Neuron (in vitro differentiated cells): Measurements from ENCODE around the gene C13orf46.

Source experiments
- H2AFZ ChIP-seq: one replicate; pipeline ENCODE4 v1.6.1; 2013; ENCODE audit warnings: low read depth, mild to moderate bottlenecking, inconsistent platforms, low read length, moderate library complexity
- H3K27me3 ChIP-seq: one replicate; pipeline ENCODE4 v1.6.1; 2013; ENCODE audit warnings: low read length; ENCODE audit not compliant: insufficient read depth
- H3K36me3 ChIP-seq: one replicate; pipeline ENCODE4 v1.6.1; 2013; ENCODE audit warnings: low read length; ENCODE audit not compliant: insufficient read depth
- H3K4me1 ChIP-seq: one replicate; pipeline ENCODE4 v1.6.1; 2013; ENCODE audit warnings: low read length; ENCODE audit not compliant: insufficient read depth
- H3K4me3 ChIP-seq: 2 replicates; pipeline ENCODE4 v1.5.1; 2013; ENCODE audit warnings: mild to moderate bottlenecking, low read length, moderate library complexity
- H3K9me3 ChIP-seq: one replicate; pipeline ENCODE4 v1.6.1; 2013; ENCODE audit warnings: low read length

Gene C13orf46

GRCh38 chr13:113978741-113979481 is 5.0 kb upstream of the C13orf46 start:
- Histone ChIP-seq H3K4me1 (peaks cover 4% of the 10 kb centered on the region), H2AFZ (no peak overlapping the region), H3K9me3 (peaks cover 3% of the 10 kb centered on the region), H3K27me3 (no peaks in the 10 kb centered on the region), H3K36me3 (peaks cover 56% of the 10 kb centered on the region), H3K4me3 (no peak overlapping the region)

GRCh38 chr13:113977976-113978375 is 4.1 kb upstream of the C13orf46 start:
- Histone ChIP-seq H3K36me3 (peaks cover 56% of the 10 kb centered on the region), H3K9me3 (peaks cover 3% of the 10 kb centered on the region), H3K4me1 (peaks cover 4% of the 10 kb centered on the region), H2AFZ (no peak overlapping the region), H3K4me3 (no peak overlapping the region), H3K27me3 (no peaks in the 10 kb centered on the region)

- Histone ChIP-seq H3K4me1 (peaks cover 4% of the 10 kb centered on the region), H3K27me3 (no peaks in the 10 kb centered on the region), H3K4me3 (no peak overlapping the region), H3K9me3 (peaks cover 3% of the 10 kb centered on the region), H3K36me3 (peaks cover 49% of the 10 kb centered on the region), H2AFZ (no peak overlapping the region)
Measured at GRCh38 chr13:113976711-113977684, 3.1 kb upstream of the C13orf46 start.

- Histone ChIP-seq H3K4me1 (peaks cover 4% of the 10 kb centered on the region), H2AFZ (no peak overlapping the region), H3K36me3 (peaks cover 37% of the 10 kb centered on the region), H3K4me3 (no peak overlapping the region), H3K9me3 (peaks cover 3% of the 10 kb centered on the region), H3K27me3 (no peaks in the 10 kb centered on the region)
Measured at GRCh38 chr13:113975416-113975815, 1.5 kb upstream of the C13orf46 start.

- Histone ChIP-seq H3K36me3 (peaks cover 29% of the 10 kb centered on the region), H3K4me3 (no peak overlapping the region), H3K27me3 (no peaks in the 10 kb centered on the region), H2AFZ (no peak overlapping the region), H3K4me1 (peaks cover 4% of the 10 kb centered on the region), H3K9me3 (peaks cover 3% of the 10 kb centered on the region)
Measured at GRCh38 chr13:113974304-113975281, 717 bp upstream of the C13orf46 start.

- H3K9me3 ChIP-seq: peaks cover 8% of the 10 kb centered on the region
- H3K4me1 ChIP-seq: peaks cover 4% of the 10 kb centered on the region
- no peak overlapping the region for H3K4me3 ChIP-seq
- no peaks in the 10 kb centered on the region for H3K27me3 ChIP-seq
- H2AFZ ChIP-seq: no peak overlapping the region
- H3K36me3 ChIP-seq: peaks cover 17% of the 10 kb centered on the region
Measured at GRCh38 chr13:113972451-113973217, 1.2 kb downstream of the C13orf46 start.

GRCh38 chr13:113971471-113972231 is 2.2 kb downstream of the C13orf46 start:
- Histone ChIP-seq H3K9me3 (peaks cover 10% of the 10 kb centered on the region), H3K4me1 (no peaks in the 10 kb centered on the region), H3K4me3 (no peak overlapping the region), H2AFZ (no peak overlapping the region), H3K27me3 (no peaks in the 10 kb centered on the region), H3K36me3 (peaks cover 10% of the 10 kb centered on the region)

- peaks cover 10% of the 10 kb centered on the region for H3K36me3 ChIP-seq
- no peaks in the 10 kb centered on the region for H3K4me1 ChIP-seq
- H3K27me3 ChIP-seq: no peaks in the 10 kb centered on the region
- H2AFZ ChIP-seq: no peak overlapping the region
- no peak overlapping the region for H3K4me3 ChIP-seq
- peaks cover 13% of the 10 kb centered on the region for H3K9me3 ChIP-seq
Measured at GRCh38 chr13:113970810-113971470, 2.9 kb downstream of the C13orf46 start.

GRCh38 chr13:113969973-113970611 is 3.8 kb downstream of the C13orf46 start:
- peaks cover 4% of the 10 kb centered on the region for H3K36me3 ChIP-seq
- no peaks in the 10 kb centered on the region for H3K4me1 ChIP-seq
- peaks cover 16% of the 10 kb centered on the region for H3K9me3 ChIP-seq
- H2AFZ ChIP-seq: no peak overlapping the region
- H3K27me3 ChIP-seq: no peaks in the 10 kb centered on the region
- H3K4me3 ChIP-seq: no peak overlapping the region

GRCh38 chr13:113969311-113969972 is 4.4 kb downstream of the C13orf46 start:
- no peak overlapping the region for H3K4me3 ChIP-seq
- H3K9me3 ChIP-seq: peaks cover 13% of the 10 kb centered on the region
- H3K27me3 ChIP-seq: no peaks in the 10 kb centered on the region
- H3K4me1 ChIP-seq: no peaks in the 10 kb centered on the region
- H2AFZ ChIP-seq: no peak overlapping the region
- peaks cover under 1% of the 10 kb centered on the region for H3K36me3 ChIP-seq
